Fibroblast of skin of abdomen (primary cell): ENCODE data around the gene THSD7B.
"Not testable (repeated sequence)": the region's sequence is repeated elsewhere in the genome, so short reads cannot be mapped to it uniquely, and the experiment has no call there.

Experiments used
- DNase-seq: peaks from one replicate; pipeline ENCODE4 v3.0.0-alpha.2; 2013

THSD7B gene

GRCh38 chr2:136932700-136933099 lies 167.4 kb downstream of the THSD7B start:
- DNase-seq: no peak

- DNase-seq: no peak
Measured at GRCh38 chr2:136935119-136935518, 169.8 kb downstream of the THSD7B start.

GRCh38 chr2:136956050-136956449 lies 190.7 kb downstream of the THSD7B start:
- no peak for DNase-seq

GRCh38 chr2:136957044-136957443 lies 191.7 kb downstream of the THSD7B start:
- no peak for DNase-seq

GRCh38 chr2:136962105-136962725 lies 196.9 kb downstream of the THSD7B start:
- DNase-seq: no peak

- DNase-seq: no peak
Measured at GRCh38 chr2:136966485-136966884, 201.1 kb downstream of the THSD7B start.

GRCh38 chr2:136980303-136980702 lies 215.0 kb downstream of the THSD7B start:
- DNase-seq: no peak

GRCh38 chr2:136981689-136982088 lies 216.3 kb downstream of the THSD7B start:
- DNase-seq: not testable (repeated sequence)

- no peak for DNase-seq
Measured at GRCh38 chr2:136985044-136985443, 219.7 kb downstream of the THSD7B start.

GRCh38 chr2:136986605-136987221 lies 221.4 kb downstream of the THSD7B start:
- no peak for DNase-seq

- no peak for DNase-seq
Measured at GRCh38 chr2:136990316-136990715, 225.0 kb downstream of the THSD7B start.

GRCh38 chr2:136994793-136995192 lies 229.4 kb downstream of the THSD7B start:
- no peak for DNase-seq

- no peak for DNase-seq
Measured at GRCh38 chr2:136997557-136997956, 232.2 kb downstream of the THSD7B start.

- DNase-seq: no peak
Measured at GRCh38 chr2:137000811-137001210, 235.5 kb downstream of the THSD7B start.

GRCh38 chr2:137002896-137003295 lies 237.6 kb downstream of the THSD7B start:
- no peak for DNase-seq

- DNase-seq: no peak
Measured at GRCh38 chr2:137005210-137005609, 239.9 kb downstream of the THSD7B start.

GRCh38 chr2:137007938-137008337 lies 242.6 kb downstream of the THSD7B start:
- no peak for DNase-seq

- DNase-seq: no peak
Measured at GRCh38 chr2:137009953-137010352, 244.6 kb downstream of the THSD7B start.

- no peak for DNase-seq
Measured at GRCh38 chr2:137020452-137021196, 255.3 kb downstream of the THSD7B start.

GRCh38 chr2:137021763-137022162 lies 256.4 kb downstream of the THSD7B start:
- no peak for DNase-seq

- DNase-seq: no peak
Measured at GRCh38 chr2:137023205-137023604, 257.9 kb downstream of the THSD7B start.

- DNase-seq: no peak
Measured at GRCh38 chr2:137031731-137032130, 266.4 kb downstream of the THSD7B start.

GRCh38 chr2:137036619-137037018 lies 271.3 kb downstream of the THSD7B start:
- no peak for DNase-seq
